ENCODE measurements around the gene TOM1L2.

TOM1L2 gene

GRCh38 chr17:17972126-17972951, at the start of gene TOM1L2, which contains the start of gene DRC3:
Gene TOM1L2, minus strand, starts transcription at chr17:17972400. Its CDS starts 87 bp downstream, at chr17:17972313.
Gene DRC3, plus strand, starts transcription at chr17:17972862. Its CDS starts 4,737 bp downstream, at chr17:17977599.
- DNase-seq (ENCODE audit: low read depth in 2 of 2) = peak; percentile 100
- no peak for TF ChIP-seq CTCF (IDR thresholded peaks at IDR 0.05; ENCODE audit: low read depth, low read length)
- H3K4me3 ChIP-seq (replicated peaks in 1 of 2; ENCODE audit: low read depth in 2 of 2, low read length in 2 of 2) = peak within 1 kb of the TSS; percentile 68 to 80

GRCh38 chr17:18021372-18021771, 49.2 kb upstream of the TOM1L2 start:
- H3K4me3 ChIP-seq (replicated peaks in 1 of 2; ENCODE audit: low read depth in 2 of 2, low read length in 2 of 2) = no peak overlapping the region
- TF ChIP-seq CTCF (IDR thresholded peaks at IDR 0.05; ENCODE audit: low read depth, low read length) = no peak
- DNase-seq (ENCODE audit: low read depth in 2 of 2) = no peak

- no peak for TF ChIP-seq CTCF (IDR thresholded peaks at IDR 0.05; ENCODE audit: low read depth, low read length)
These were observed 48.8 kb upstream of the TOM1L2 start for GRCh38 chr17:18020971-18021370.

GRCh38 chr17:18019838-18020154, 47.6 kb upstream of the TOM1L2 start:
- TF ChIP-seq CTCF (IDR thresholded peaks at IDR 0.05; ENCODE audit: low read depth, low read length) = no peak
- H3K4me3 ChIP-seq (replicated peaks in 1 of 2; ENCODE audit: low read depth in 2 of 2, low read length in 2 of 2) = no peak overlapping the region
- no peak for DNase-seq (ENCODE audit: low read depth in 2 of 2)

More at GRCh38 chr17:18020971-18021370, 48.8 kb upstream of the TOM1L2 start:
- no peak overlapping the region for H3K4me3 ChIP-seq (replicated peaks in 1 of 2; ENCODE audit: low read depth in 2 of 2, low read length in 2 of 2)
- no peak for DNase-seq (ENCODE audit: low read depth in 2 of 2)

GRCh38 chr17:18018411-18018921, 46.3 kb upstream of the TOM1L2 start:
- H3K4me3 ChIP-seq (replicated peaks in 1 of 2; ENCODE audit: low read depth in 2 of 2, low read length in 2 of 2) = no peak overlapping the region
- no peak for TF ChIP-seq CTCF (IDR thresholded peaks at IDR 0.05; ENCODE audit: low read depth, low read length)
- DNase-seq (ENCODE audit: low read depth in 2 of 2) = no peak

- no peak overlapping the region for H3K4me3 ChIP-seq (replicated peaks in 1 of 2; ENCODE audit: low read depth in 2 of 2, low read length in 2 of 2)
- no peak for TF ChIP-seq CTCF (IDR thresholded peaks at IDR 0.05; ENCODE audit: low read depth, low read length)
- peak; percentile 25 to 73 for DNase-seq (ENCODE audit: low read depth in 2 of 2)
These were observed 45.8 kb upstream of the TOM1L2 start for GRCh38 chr17:18017958-18018357.

All from cardiac fibroblast (primary cell).